Ramos (cell line): ENCODE data around the gene MYH7.
"Not testable (repeated sequence)": the region's sequence is repeated elsewhere in the genome, so short reads cannot be mapped to it uniquely, and the experiment has no call there.

ENCODE experiments used
- in situ Hi-C: fragments of 300-500 bp; cut with MboI; formaldehyde crosslinking; loops from one replicate; pipeline ENCODE4 v1.14.3; 2022; ENCODE audit warnings: low sequenced_read_pairs; ENCODE audit not compliant: unreplicated experiment

The MYH7 gene

DNA sequence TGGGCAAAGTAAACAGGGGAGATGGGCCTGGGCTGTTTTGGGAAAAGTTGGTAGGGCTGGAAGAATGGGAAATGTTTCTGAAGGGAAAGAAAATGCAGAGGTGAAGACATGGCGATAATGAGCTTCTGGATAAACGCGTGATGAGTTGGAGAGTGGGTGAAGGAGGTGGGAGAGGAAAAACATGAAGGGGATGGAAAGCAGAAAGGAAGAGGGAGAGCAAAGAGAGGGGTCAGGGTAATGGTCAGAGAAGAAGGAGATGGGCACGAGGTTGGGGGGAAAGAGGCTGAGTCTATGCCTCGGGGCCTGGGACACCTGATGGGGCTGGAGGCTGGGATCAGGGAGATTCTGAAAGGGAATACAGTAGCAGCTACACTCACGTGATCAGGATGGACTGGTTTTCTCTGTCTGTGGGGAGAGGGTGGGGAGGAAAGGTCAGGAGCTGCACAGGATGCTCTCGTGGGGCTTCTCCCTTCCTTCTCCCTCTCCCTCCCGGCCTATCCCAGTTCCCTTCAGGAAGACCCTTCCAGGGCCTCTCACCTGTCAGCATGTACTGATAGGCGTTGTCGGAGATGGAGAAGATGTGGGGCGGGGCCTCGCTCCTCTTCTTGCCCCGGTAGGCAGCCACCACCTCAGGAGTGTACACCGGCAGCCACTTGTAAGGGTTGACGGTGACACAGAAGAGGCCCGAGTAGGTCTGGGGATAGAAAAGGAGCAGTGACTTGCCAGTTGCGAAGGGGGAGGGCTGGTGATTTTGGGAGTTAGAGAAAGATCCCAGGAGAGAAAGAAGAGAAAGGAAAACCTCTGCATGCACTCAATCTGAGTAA, 3.1 kb downstream of the MYH7 start:
- in situ Hi-C loops = no loop called here

DNA sequence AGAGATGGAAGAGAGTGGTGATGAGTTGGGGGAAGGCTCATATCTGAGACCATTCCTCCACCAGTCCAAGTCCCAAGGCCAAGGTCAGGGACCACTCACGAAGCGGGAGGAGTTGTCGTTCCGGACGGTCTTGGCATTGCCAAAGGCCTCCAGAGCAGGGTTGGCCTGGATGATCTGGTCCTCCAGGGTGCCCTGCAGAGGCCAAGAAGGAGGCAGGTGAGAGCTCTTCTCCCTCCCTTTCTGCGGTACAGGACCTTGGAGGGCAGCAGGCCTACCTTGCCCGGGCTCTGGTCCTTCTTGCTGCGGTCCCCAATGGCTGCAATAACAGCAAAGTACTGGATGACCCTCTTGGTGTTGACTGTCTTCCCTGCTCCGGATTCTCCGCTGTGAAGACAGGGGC, 4.0 kb downstream of the MYH7 start:
- in situ Hi-C loops = no loop called here

DNA sequence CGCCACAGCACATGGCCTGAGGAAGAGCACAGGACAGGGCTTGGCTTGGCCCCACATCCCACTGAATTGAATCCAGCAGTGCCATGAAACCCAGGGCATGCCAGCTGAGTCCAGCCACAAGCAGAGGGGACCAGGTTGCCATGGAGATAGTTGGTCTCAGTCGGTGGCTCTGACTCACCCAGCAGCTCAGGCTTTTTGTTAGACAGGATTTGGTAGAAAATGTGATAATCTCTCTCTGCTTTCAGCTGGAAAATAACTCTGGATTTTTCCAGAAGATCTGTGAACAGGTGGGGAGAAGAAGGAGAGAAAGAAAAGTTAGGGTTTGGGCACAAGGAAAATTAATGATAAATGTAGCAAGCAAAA, 4.8 kb downstream of the MYH7 start:
- in situ Hi-C loops = no loop called here

DNA sequence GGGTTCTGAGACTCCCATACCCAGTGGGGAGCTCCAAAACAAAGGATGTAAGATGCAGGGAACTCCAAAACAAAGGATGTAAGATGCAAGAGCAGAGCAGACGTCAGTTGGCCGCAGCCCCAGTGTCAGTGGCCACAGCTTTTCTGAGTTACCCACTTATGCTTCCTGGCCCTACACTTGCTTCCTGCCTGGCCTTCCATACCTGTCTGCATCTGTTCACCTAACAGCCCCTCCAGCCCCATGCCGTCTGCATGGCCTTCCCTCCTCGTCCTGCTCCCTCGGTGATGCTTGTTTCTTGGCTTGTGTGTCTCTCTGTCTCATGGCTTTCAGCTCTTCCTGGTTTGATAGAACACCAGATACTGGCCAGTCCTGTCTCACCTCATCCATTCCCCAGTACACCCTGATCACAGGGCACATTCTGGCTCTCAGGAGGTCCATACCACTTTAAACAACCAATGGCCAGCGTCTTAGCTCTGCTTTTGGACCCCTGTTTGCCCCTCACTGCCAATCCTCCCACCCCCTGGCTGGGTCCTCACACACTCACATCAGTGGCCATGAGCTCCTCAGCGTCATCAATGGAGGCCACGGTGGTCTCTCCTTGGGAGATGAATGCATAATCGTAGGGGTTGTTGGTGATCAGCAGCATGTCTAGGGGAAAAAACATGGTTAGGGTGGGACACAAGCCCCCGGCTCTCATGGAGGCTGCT, 5.3 kb downstream of the MYH7 start:
- in situ Hi-C loops = no loop called here

GRCh38 chr14:23428686-23429495, 6.6 kb downstream of the MYH7 start:
- in situ Hi-C loops = no loop called here

DNA sequence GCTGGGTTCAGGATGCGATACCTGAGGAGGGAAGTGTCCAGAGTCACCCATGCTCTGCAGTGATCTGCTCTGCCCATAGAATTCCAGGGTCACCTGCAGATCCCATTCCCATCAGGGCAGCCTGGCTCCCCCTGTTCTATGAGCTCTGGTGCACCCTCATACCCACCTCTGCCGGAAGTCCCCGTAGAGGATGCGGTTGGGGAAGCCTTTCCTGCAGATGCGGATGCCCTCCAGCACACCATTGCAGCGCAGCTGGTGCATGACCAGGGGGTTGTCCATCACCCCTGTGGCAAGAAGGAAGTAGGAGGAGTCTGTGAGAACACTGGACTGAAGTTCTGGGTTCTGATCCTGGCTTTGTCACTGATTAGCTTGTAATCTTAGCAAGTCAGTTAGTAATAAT, 9.7 kb downstream of the MYH7 start:
- in situ Hi-C loops = not testable (repeated sequence)

GRCh38 chr14:23425169-23425568, 10.3 kb downstream of the MYH7 start:
- in situ Hi-C loops = no loop called here

GRCh38 chr14:23423657-23424056, 11.8 kb downstream of the MYH7 start:
- in situ Hi-C loops = no loop called here

- in situ Hi-C loops = no loop called here
Observed at GRCh38 chr14:23421594-23421993, 13.9 kb downstream of the MYH7 start.

DNA sequence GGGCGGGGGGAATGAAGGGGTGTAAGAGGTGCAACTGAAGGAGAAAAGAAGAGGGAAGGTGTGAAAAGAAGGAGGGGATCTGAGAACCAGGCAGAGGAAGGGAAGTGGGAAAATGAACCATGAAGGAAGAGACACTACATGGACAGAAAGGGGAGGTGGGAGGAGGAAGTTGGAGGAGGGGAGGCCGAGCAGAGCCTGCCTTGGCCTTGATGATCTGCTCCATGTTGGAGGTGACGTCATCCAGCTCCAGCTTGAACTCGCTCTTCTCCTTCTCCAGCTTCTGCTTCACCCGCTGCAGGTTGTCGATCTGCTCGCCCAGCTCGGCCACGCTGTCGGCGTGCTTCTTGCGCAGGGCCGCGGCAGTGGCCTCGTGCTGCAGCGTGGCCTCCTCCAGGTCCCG, 15.8 kb downstream of the MYH7 start:
- in situ Hi-C loops = not testable (repeated sequence)

- in situ Hi-C loops = no loop called here
Observed at GRCh38 chr14:23418021-23418420, 17.4 kb downstream of the MYH7 start.

GRCh38 chr14:23417269-23417668, 18.2 kb downstream of the MYH7 start:
- in situ Hi-C loops = not testable (repeated sequence)

- in situ Hi-C loops = no loop called here
Observed at GRCh38 chr14:23416801-23417200, 18.7 kb downstream of the MYH7 start.

- in situ Hi-C loops = no loop called here
Observed at GRCh38 chr14:23415821-23416778, 19.4 kb downstream of the MYH7 start.

- in situ Hi-C loops = no loop called here
Observed at GRCh38 chr14:23414906-23415820, 20.3 kb downstream of the MYH7 start.

DNA sequence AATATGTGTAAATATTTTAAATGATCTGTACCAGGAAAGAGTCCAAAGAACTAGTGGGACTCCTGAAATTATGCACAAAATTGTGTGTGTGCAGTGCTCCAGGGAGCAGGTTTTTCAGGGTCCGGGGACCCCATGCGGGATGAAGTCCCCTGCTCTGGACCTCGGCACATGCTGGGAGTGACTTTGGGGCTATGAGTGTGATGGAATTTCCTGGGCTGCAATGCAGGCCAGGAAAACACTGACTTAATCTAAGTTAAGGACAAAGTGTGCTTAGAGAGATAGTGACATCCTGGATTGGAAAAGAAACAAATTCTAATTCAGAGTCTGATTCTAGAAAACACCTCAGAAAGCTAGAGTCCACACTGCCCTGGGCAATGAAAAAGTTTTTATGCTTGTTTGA, 21.2 kb downstream of the MYH7 start:
- in situ Hi-C loops = no loop called here

DNA sequence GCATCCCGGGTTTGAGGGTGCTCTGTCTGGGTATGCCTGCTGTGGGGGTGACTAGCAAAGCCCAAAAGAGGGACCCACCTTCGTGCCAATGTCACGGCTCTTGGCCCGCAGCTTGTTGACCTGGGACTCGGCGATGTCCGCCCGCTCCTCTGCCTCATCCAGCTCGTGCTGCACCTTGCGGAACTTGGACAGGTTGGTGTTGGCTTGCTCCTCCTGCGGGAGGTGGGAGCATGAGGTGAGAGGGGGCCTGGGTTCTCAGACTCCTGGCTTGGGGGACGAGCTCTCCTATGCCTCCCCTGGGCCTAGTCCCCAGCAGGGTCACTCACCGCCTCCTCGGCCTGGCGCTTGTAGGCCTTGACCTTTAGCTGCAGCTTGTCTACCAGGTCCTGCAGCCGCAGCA, 21.8 kb downstream of the MYH7 start:
- in situ Hi-C loops = no loop called here

- in situ Hi-C loops = no loop called here
Observed at GRCh38 chr14:23411563-23412525, 23.6 kb downstream of the MYH7 start.
